ENCODE data around the gene PGP.

DNA sequence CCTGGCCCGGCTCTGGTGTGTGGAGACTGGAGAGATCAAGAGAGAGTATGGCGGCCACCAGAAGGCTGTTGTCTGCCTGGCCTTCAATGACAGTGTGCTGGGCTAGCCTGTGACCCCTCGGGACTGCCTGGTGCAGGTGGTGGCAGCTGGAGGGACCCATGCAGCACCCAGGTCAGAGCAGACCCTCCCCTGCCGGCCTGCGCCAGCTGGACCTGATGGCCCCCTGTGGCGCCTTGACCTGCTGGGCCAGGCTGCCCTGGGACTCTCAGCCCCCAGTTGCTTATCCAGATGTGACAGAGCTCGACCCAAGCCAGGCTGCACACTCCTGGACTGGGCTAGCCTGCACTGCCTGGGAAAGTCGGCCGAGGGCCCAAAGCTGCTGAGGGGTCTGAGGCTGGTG is 5.9 kb downstream of the PGP start:
- TF ChIP-seq, protein P1, sequence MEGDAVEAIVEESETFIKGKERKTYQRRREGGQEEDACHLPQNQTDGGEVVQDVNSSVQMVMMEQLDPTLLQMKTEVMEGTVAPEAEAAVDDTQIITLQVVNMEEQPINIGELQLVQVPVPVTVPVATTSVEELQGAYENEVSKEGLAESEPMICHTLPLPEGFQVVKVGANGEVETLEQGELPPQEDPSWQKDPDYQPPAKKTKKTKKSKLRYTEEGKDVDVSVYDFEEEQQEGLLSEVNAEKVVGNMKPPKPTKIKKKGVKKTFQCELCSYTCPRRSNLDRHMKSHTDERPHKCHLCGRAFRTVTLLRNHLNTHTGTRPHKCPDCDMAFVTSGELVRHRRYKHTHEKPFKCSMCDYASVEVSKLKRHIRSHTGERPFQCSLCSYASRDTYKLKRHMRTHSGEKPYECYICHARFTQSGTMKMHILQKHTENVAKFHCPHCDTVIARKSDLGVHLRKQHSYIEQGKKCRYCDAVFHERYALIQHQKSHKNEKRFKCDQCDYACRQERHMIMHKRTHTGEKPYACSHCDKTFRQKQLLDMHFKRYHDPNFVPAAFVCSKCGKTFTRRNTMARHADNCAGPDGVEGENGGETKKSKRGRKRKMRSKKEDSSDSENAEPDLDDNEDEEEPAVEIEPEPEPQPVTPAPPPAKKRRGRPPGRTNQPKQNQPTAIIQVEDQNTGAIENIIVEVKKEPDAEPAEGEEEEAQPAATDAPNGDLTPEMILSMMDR (IDR thresholded peaks at IDR 0.05): no peak
- TF ChIP-seq EP300 (IDR thresholded peaks at IDR 0.05) (no peak), POLR2A (IDR thresholded peaks at IDR 0.05) (no peak)
